Heart left ventricle (tissue), 16 donors: ENCODE measurements around the gene DPH2. TPM values are rescaled to one million over a fixed set of nuclear protein-coding genes. Genes with fewer than 3 reads are reported as not detected.

ENCODE experiments used
- ATAC-seq, 4 donors: fragments of 200-7000 bp; cut with Tn5 transposase; one replicate each; pipeline ENCODE4 v1.9.1; 2020 to 2022; ENCODE audit warnings: moderate library complexity in 4 of 4, mild to moderate bottlenecking in 3 of 4, moderate number of reproducible peaks in 1 of 4
- DNase-seq, 5 donors: peaks; one replicate each; pipeline ENCODE4 v3.0.0-alpha.2; 2020
- H3K27ac ChIP-seq, 12 donors: fragments of 200-600 bp; sonication (generic) in 4 of 12; one replicate each; pipeline versions ENCODE4 v1.5.0 to v1.8.0; 2016 to 2022; ENCODE audit warnings: mild to moderate bottlenecking in 2 of 12
- H3K27me3 ChIP-seq, 9 donors: fragments of 200-600 bp; sonication (generic) in 2 of 9; one replicate each; pipeline versions ENCODE4 v1.5.1 to v1.8.0; 2016 to 2022; ENCODE audit warnings: mild to moderate bottlenecking in 3 of 9
- H3K36me3 ChIP-seq, 9 donors: fragments of 200-600 bp; sonication (generic) in 2 of 9; one replicate each; pipeline versions ENCODE4 v1.5.0 to v1.8.0; 2018 to 2022; ENCODE audit warnings: mild to moderate bottlenecking in 2 of 9
- H3K4me1 ChIP-seq, 12 donors: fragments of 200-600 bp; sonication (generic) in 4 of 12; one replicate each; pipeline versions ENCODE4 v1.5.0 to v1.8.0; 2016 to 2022; ENCODE audit warnings: mild to moderate bottlenecking in 3 of 12
- H3K4me3 ChIP-seq, 12 donors: fragments of 200-600 bp; sonication (generic) in 4 of 12; one replicate each; pipeline versions ENCODE4 v1.5.0 to v1.8.0; 2017 to 2022; ENCODE audit warnings: mild to moderate bottlenecking in 9 of 12, moderate library complexity in 4 of 12
- H3K9me3 ChIP-seq, 12 donors: fragments of 200-600 bp; sonication (generic) in 4 of 12; one replicate each; pipeline versions ENCODE4 v1.5.0 to v1.8.0; 2016 to 2022; ENCODE audit warnings: mild to moderate bottlenecking in 1 of 12
- POLR2A ChIP-seq, 2 donors: fragments of 450-650 bp; IDR thresholded peaks; one replicate each; pipeline ENCODE4 v1.6.1; 2017; ENCODE audit warnings: antibody characterized with exemption in 2 of 2, mild to moderate bottlenecking in 2 of 2, moderate library complexity in 2 of 2
- WGBS, 4 donors: extraction: QIAGEN DNeasy Blood & Tissue Kit in 2 of 4; methylation state at CpG; one replicate each; pipeline versions ENCODE4 v1.1.5 to v1.1.7; 2013 to 2018; 5-methylcytosine and 5-hydroxymethylcytosine counted together
- intact Hi-C, 10 donors: fragments of 100-400 bp; cut with DNase I; formaldehyde crosslinking; loops; one replicate each; pipeline versions ENCODE4 v1.11.1 to v1.14.2; 2022
- polyA plus RNA-seq, 2 donors: library from polyadenylated mRNA; stranded (reverse); fragments of 200-250 nt; gene quantifications; one replicate each; pipeline ENCODE4 v1.2.3, GENCODE V29; 2013
- total RNA-seq, 9 donors: library from RNA; depleted of rRNA in 2 of 9; stranded (reverse); fragments of >200 nt in 2 of 9; fragmentation: NEBNext Ultra II Directional in 3 of 9; extraction: Animal tissue kit (Norgen Biotek cat#: 25700) in 3 of 9; gene quantifications; one replicate each; pipeline versions ENCODE4 v1.1.0 to v1.2.4, GENCODE V29; 2016 to 2023
- TF ChIP-seq, protein P1 (sequence below), 12 donors: fragments of 200-600 bp; sonication (generic) in 4 of 12; IDR thresholded peaks; one replicate each; pipeline versions ENCODE4 v1.5.0 to v1.8.0; 2018 to 2022; ENCODE audit warnings: antibody characterized with exemption in 12 of 12, mild to moderate bottlenecking in 5 of 12
- donor health status: ischemic (EF 13 %, LVEDD 7.1; RV severe dilation, severe dysfunction).
- donor health status: healthy with polysubstance abuse.
- donor health status: DM: no; HTN: yes; CAD: no.
- donor health status: DM: no; HTN: no; CAD: no.
- donor health status: ischemic (EF 25% LVEDD 6.9; RV normal size, moderate dysfunction).
- donor health status: ischemic (EF 25% LVEDD 5.7; RV mildly dilated, moderate dysfunction).
- donor health status: healthy.
- donor health status: DM: yes; HTN: yes; CAD: no.
- donor health status: ischemic (EF 35%, LVEDD 5.7; RV mildly dilated, moderate dysfunction).
- donor health status: nonischemic (EF 11% LVEDD 7.7; RV severe dilation, severe dysfunction).
- donor health status: DM: yes; HTN: yes; CAD: no.
- donor health status: PGD.
- donor health status: ischemic (EF 29% LVEDD 5.4; RV normal size, mild dysfunction).
- donor health status: nonischemic (EF 23%, LVEDD 6.1; RV moderate dilation, normal function).

DPH2 gene
- total and polyA plus RNA-seq, 11 donors: 8.0 to 65.6 (median 14.7) TPM

DNA sequence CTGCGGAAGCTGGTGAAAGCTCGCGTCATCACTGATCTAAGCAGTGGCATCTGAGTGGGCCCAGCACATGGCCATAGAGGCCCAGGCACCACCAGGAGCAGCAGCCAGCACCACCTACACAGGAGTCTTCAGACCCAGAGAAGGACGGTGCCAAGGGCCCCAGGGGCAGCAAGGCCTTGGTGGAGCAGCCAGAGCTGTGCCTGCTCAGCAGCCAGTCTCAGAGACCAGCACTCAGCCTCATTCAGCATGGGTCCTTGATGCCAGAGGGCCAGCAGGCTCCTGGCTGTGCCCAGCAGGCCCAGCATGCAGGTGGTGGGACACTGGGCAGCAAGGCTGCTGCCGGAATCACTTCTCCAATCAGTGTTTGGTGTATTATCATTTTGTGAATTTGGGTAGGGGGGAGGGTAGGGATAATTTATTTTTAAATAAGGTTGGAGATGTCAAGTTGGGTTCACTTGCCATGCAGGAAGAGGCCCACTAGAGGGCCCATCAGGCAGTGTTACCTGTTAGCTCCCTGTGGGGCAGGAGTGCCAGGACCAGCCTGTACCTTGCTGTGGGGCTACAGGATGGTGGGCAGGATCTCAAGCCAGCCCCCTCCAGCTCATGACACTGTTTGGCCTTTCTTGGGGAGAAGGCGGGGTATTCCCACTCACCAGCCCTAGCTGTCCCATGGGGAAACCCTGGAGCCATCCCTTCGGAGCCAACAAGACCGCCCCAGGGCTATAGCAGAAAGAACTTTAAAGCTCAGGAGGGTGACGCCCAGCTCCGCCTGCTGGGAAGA lies 39.5 kb upstream of the DPH2 start:
- DNase-seq (peak in 1 of 5 donors; percentile 23), ATAC-seq (no peak)
- no peaks in the 10 kb centered on the region for H3K9me3 ChIP-seq
- no peak overlapping the region for H3K27ac ChIP-seq
- H3K4me3 ChIP-seq: no peak overlapping the region
- H3K27me3 ChIP-seq: peaks cover 0 to 20% (median 9%) of the 10 kb centered on the region in 9 donors
- TF ChIP-seq, protein P1, sequence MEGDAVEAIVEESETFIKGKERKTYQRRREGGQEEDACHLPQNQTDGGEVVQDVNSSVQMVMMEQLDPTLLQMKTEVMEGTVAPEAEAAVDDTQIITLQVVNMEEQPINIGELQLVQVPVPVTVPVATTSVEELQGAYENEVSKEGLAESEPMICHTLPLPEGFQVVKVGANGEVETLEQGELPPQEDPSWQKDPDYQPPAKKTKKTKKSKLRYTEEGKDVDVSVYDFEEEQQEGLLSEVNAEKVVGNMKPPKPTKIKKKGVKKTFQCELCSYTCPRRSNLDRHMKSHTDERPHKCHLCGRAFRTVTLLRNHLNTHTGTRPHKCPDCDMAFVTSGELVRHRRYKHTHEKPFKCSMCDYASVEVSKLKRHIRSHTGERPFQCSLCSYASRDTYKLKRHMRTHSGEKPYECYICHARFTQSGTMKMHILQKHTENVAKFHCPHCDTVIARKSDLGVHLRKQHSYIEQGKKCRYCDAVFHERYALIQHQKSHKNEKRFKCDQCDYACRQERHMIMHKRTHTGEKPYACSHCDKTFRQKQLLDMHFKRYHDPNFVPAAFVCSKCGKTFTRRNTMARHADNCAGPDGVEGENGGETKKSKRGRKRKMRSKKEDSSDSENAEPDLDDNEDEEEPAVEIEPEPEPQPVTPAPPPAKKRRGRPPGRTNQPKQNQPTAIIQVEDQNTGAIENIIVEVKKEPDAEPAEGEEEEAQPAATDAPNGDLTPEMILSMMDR (IDR thresholded peaks at IDR 0.05): peak in 11 of 12 donors; percentile 9 to 45 (median 25)
- no peak for TF ChIP-seq POLR2A (IDR thresholded peaks at IDR 0.05)
- 92 to 96% (median 94%) methylated on average over 7 to 10 of the region's 10 CpGs for WGBS, 4 donors
- intact Hi-C loops: loop anchor here in 4 of 10 donors (5.0 to 10.0 kb wide), 3 partner anchors 93 to 406 kb away; no protein-coding TSS in a partner anchor
- peaks cover 0 to 17% (median 12%) of the 10 kb centered on the region in 12 donors for H3K4me1 ChIP-seq
- peaks cover 0 to 22% (median 6%) of the 10 kb centered on the region in 9 donors for H3K36me3 ChIP-seq

DNA sequence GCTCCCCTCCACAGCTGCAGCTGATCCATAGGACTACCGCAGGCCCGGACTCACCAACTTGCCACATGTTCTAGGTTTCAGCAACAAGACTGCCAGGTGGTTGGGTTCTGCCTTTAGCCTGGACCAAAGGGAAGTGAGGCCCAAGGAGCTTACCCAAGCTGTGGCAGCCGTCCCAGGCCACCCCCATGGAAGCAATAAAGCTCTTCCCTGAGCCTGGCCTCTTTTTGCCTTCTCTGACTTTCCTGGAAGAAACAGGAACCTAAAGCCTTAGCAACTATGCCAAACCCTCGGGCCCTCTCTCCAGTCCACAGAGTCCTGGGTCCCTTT lies 38.9 kb upstream of the DPH2 start:
- no peak for ATAC-seq
- 79 to 90% (median 84%) methylated on average over 3 to 4 of the region's 4 CpGs for WGBS, 4 donors
- peaks cover 2 to 20% (median 15%) of the 10 kb centered on the region in 12 donors for H3K4me1 ChIP-seq
- DNase-seq: peak in 1 of 5 donors; percentile 7
- H3K27me3 ChIP-seq: peaks cover 2 to 23% (median 9%) of the 10 kb centered on the region in 9 donors
- no peaks in the 10 kb centered on the region for H3K9me3 ChIP-seq
- H3K27ac ChIP-seq: no peak overlapping the region
- peaks cover 0 to 17% (median under 1%) of the 10 kb centered on the region in 9 donors for H3K36me3 ChIP-seq
- no peak for TF ChIP-seq POLR2A (IDR thresholded peaks at IDR 0.05)
- TF ChIP-seq, protein P1 (IDR thresholded peaks at IDR 0.05): no peak
- no peak overlapping the region for H3K4me3 ChIP-seq
- intact Hi-C loops: loop anchor here in 4 of 10 donors (5.0 to 10.0 kb wide), 3 partner anchors 94 to 406 kb away; no protein-coding TSS in a partner anchor

DNA sequence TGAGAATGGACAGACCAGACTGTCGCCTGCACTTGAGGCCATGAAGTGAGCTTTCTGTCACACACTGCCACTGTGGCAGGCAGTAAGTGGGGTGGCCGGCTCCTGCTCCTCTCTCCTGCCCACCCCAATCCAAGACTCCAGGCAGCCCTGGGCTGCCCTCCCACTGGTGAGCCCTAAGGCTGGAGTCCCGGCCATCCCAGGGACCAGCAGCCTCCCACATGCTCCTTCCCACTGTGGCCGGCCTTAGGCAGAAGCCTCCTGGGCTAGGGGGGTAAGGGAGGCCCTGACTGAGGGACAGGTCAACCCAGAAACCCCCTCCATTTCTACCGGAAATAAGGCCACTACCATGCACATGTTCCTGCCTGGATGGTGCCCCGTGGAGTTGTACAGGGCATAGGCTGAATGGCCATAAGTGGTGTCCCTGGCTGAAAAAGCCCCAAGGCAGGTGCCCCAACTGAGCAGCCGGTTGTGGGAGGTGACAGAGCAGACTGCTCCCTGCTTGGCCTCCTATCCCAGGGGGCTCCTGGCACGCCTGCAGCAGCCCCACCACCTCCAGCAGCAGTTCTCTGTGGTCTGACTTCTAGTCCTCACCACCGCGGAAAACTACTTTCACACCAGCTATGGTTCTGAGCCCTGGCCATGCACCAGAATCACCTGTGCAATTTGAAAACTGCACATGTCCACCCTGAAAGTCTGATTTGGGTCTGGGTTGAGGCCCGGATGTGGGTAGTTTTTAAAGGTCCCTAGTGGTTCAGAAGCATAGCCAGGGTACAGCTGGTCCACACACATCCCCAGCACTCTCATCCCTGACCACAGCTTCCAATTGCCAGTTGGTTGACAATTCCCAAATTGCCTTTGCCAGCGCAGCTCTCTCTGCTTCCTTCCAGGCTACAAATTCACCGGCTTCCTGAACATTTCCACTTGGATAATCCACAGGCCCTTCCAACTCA lies 37.8 kb upstream of the DPH2 start:
- peak in 1 of 5 donors; percentile 13 for DNase-seq
- TF ChIP-seq, protein P1 (IDR thresholded peaks at IDR 0.05): no peak
- no peak for TF ChIP-seq POLR2A (IDR thresholded peaks at IDR 0.05)
- no peak overlapping the region for H3K27ac ChIP-seq
- H3K27me3 ChIP-seq: peaks cover 3 to 23% (median 9%) of the 10 kb centered on the region in 9 donors
- H3K9me3 ChIP-seq: no peaks in the 10 kb centered on the region
- no peak for ATAC-seq
- H3K4me1 ChIP-seq: peaks cover 3 to 26% (median 18%) of the 10 kb centered on the region in 12 donors
- H3K36me3 ChIP-seq: peaks cover 0 to 7% (median 0%) of the 10 kb centered on the region in 9 donors
- intact Hi-C loops: loop anchor here in 4 of 10 donors (5.0 to 10.0 kb wide), 3 partner anchors 95 to 407 kb away; no protein-coding TSS in a partner anchor
- 84 to 96% (median 89%) methylated on average over 9 to 13 of the region's 13 CpGs for WGBS, 4 donors
- no peak overlapping the region for H3K4me3 ChIP-seq
